ENCODE results near the gene SEMA6D. TPM values are rescaled to one million over a fixed set of nuclear protein-coding genes. Genes with fewer than 3 reads are reported as not detected.
"Not testable (repeated sequence)": the region's sequence is repeated elsewhere in the genome, so short reads cannot be mapped to it uniquely, and the experiment has no call there.

Gene SEMA6D
- total and polyA plus RNA-seq, 8 donors = 4.7 to 14.1 (median 6.3) TPM

DNA sequence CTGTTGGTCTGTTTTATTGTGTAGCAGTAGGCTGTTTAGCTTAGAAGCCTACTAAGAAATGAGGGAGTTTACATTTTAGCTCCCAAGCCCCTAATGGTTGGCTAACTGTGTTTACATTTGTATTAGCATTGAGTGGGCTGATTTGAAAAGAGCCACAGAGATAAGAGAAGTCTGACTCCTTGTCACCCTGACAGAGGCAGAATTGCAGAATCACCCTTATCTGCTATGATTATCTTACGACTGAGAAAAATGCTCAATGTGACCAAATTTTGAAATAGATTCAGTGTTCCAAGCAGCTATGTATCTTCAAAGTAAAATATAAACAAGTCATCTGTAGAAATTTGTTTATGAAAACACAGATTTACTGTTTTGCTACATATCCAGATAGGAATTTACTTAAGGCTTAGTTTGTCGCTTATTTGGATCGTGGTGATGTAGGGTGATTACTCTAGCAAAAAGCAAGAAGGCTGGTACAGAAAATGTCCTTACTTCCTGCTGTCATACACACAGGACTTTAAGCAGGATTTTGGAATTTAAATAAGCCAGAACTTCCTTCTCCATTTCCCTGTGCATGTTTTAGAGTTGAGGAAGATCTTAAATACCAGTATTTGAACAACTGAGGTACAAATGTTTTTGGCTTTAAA lies 19.0 kb downstream of the SEMA6D start:
- DNase-seq (no peak), FAIRE-seq (no peak), ATAC-seq (peak in 1 of 4 donors; percentile 38)
- H3K27me3 ChIP-seq = no peaks in the 10 kb centered on the region
- TF ChIP-seq, protein P1, sequence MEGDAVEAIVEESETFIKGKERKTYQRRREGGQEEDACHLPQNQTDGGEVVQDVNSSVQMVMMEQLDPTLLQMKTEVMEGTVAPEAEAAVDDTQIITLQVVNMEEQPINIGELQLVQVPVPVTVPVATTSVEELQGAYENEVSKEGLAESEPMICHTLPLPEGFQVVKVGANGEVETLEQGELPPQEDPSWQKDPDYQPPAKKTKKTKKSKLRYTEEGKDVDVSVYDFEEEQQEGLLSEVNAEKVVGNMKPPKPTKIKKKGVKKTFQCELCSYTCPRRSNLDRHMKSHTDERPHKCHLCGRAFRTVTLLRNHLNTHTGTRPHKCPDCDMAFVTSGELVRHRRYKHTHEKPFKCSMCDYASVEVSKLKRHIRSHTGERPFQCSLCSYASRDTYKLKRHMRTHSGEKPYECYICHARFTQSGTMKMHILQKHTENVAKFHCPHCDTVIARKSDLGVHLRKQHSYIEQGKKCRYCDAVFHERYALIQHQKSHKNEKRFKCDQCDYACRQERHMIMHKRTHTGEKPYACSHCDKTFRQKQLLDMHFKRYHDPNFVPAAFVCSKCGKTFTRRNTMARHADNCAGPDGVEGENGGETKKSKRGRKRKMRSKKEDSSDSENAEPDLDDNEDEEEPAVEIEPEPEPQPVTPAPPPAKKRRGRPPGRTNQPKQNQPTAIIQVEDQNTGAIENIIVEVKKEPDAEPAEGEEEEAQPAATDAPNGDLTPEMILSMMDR (IDR thresholded peaks at IDR 0.05) = no peak
- peaks cover 8 to 19% (median 10%) of the 10 kb centered on the region in 3 donors for H3K4me1 ChIP-seq
- intact Hi-C loops (cut with DNase I) = no loop called here
- H3K36me3 ChIP-seq = no peaks in the 10 kb centered on the region
- WGBS, 2 donors = 55 to 58% methylated on average over 3 of the region's 3 CpGs
- H3K4me3 ChIP-seq = no peak overlapping the region
- no peaks in the 10 kb centered on the region for H3K9me3 ChIP-seq
- no peak overlapping the region for H3K27ac ChIP-seq

DNA sequence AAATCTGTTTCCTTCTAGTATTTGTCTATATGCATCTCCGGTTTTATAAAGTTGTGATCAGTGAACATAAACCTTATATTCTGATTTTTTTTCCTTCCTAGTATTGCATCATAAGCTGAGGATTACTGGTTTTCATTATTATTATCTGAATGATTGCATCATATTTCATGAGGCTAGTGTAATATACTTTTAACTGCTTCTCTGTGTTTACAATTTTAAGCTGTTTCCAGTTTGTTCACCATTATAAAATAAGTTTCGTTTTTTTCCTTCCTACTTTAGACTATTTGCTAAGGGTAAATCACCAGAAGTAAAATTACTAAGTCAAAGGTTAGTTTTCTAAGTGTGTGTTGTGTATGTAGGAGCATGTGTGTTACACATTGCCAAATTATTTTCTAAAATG lies 20.2 kb downstream of the SEMA6D start:
- H3K4me3 ChIP-seq = no peak overlapping the region
- peaks cover 8 to 19% (median 10%) of the 10 kb centered on the region in 3 donors for H3K4me1 ChIP-seq
- DNase-seq = no peak
- 81 to 90% methylated on average over 2 of the region's 2 CpGs for WGBS, 2 donors
- no peak overlapping the region for H3K27ac ChIP-seq
- H3K36me3 ChIP-seq = no peaks in the 10 kb centered on the region
- no peaks in the 10 kb centered on the region for H3K9me3 ChIP-seq
- intact Hi-C loops (cut with DNase I) = no loop called here
- TF ChIP-seq, protein P1 (IDR thresholded peaks at IDR 0.05) = no peak
- FAIRE-seq = no peak
- H3K27me3 ChIP-seq = no peaks in the 10 kb centered on the region
- no peak for ATAC-seq

DNA sequence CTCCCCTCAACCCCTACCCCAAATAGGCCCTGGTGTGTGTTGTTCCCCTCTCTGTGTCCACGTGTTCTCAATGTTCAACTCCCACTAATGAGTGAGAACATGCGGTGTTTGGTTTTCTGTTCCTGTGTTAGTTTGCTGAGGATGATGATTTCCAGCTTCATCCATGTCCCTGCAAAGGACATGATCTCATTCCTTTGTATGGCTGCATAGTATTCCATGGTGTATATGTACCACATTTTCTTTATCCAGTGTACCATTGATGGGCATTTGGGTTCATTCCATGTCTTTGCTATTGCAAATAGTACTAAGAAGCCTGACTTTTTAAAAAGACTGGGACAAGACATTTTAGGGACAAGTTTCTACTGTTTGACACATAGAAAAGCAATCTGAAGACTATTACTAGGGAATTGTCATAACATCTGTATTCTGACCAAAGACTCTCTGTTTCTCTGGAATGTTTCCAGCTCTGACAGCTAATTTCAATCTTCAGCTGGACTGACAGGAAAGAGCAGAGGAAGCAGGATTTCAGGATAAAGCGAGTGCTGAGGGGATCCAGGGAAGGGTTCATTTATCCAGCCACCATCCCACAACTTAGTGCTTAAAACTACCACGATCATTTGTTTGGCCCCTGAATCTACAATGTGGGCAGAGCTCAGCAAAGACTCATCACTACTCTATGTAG lies 21.0 kb downstream of the SEMA6D start:
- FAIRE-seq; DNase-seq; H3K27ac ChIP-seq; H3K4me3 ChIP-seq; ATAC-seq; H3K27me3 ChIP-seq; intact Hi-C loops (cut with DNase I); H3K36me3 ChIP-seq; H3K9me3 ChIP-seq: not testable (repeated sequence)
- 87 to 96% methylated on average over 4 of the region's 4 CpGs for WGBS, 2 donors
- peaks cover 8 to 19% (median 10%) of the 10 kb centered on the region in 3 donors for H3K4me1 ChIP-seq

DNA sequence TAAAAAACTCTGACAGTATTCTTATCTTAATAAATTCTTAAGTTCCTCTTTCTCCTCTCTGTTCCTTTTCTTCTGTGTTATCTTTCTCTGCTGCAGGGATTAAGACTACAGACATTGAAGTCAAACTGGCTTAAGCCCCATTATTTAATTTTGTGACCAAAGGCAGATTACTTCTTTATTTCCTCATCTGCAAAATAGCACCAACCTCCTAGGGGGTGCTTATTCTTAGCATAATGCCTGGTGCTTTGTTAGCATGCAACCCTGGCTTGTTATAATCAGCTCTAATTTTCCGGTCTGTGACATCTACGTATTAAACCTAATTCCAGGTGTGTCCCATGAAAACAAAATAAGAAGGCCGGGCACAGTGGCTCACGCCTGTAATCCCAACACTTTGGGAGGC lies 23.8 kb downstream of the SEMA6D start:
- H3K4me1 ChIP-seq = peaks cover 8 to 17% (median 10%) of the 10 kb centered on the region in 3 donors
- H3K9me3 ChIP-seq = no peaks in the 10 kb centered on the region
- WGBS, 2 donors = 96 to 99% methylated on average over 4 of the region's 4 CpGs
- ATAC-seq (no peak), DNase-seq (no peak), FAIRE-seq (no peak)
- peaks cover 0 to 5% (median 0%) of the 10 kb centered on the region in 3 donors for H3K36me3 ChIP-seq
- no peak overlapping the region for H3K27ac ChIP-seq
- no peaks in the 10 kb centered on the region for H3K27me3 ChIP-seq
- H3K4me3 ChIP-seq = no peak overlapping the region
- TF ChIP-seq, protein P1 (IDR thresholded peaks at IDR 0.05) = no peak
- intact Hi-C loops (cut with DNase I) = no loop called here

DNA sequence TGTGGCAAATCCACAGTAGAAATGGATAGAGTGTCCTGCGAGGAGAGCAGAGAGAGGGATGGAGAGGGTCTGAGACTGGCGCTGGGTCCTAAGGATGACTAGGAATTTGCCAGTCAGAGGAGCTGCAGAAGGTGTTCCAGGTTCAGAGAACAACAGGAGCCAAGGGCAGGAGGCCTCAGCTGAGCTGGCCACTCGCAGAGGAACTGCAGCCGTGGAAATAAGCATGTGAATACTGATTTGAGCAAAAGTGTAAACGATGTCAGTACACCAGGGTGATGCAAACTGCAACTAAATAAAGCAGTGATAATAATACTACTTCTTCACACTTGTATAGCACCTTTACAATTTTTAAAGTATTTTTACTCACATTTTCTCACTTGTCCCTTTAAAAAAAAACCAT lies 24.6 kb downstream of the SEMA6D start:
- intact Hi-C loops (cut with DNase I) = no loop called here
- no peak overlapping the region for H3K27ac ChIP-seq
- H3K9me3 ChIP-seq = no peaks in the 10 kb centered on the region
- 96 to 99% methylated on average over 5 of the region's 5 CpGs for WGBS, 2 donors
- H3K4me3 ChIP-seq = no peak overlapping the region
- FAIRE-seq (no peak), DNase-seq (no peak), ATAC-seq (no peak)
- H3K4me1 ChIP-seq = peaks cover 3 to 9% (median 4%) of the 10 kb centered on the region in 3 donors
- H3K36me3 ChIP-seq = peaks cover 0 to 5% (median 0%) of the 10 kb centered on the region in 3 donors
- no peaks in the 10 kb centered on the region for H3K27me3 ChIP-seq
- TF ChIP-seq, protein P1 (IDR thresholded peaks at IDR 0.05) = no peak
